HepG2 (cell line): Measurements from ENCODE around the gene MAP2K7. TPM values are rescaled to one million over a fixed set of nuclear protein-coding genes. Genes with fewer than 3 reads are reported as not detected.

Experiments
- ATAC-seq: fragments of 200-7000 bp; cut with Tn5 transposase; 3 replicates; pipeline ENCODE4 v1.9.1; 2020; ENCODE audit warnings: mild to moderate bottlenecking, moderate library complexity
- BruUV-seq: library from RNA; stranded (reverse); fragments of 400-500 nt; replicated peaks from 2 replicates; lab custom pipeline; 2021; lab: Mats Ljungman, UMichigan
- CTCF ChIA-PET: fragments of 300-600 bp; formaldehyde crosslinking; extraction: SDS; loops from one replicate; lab custom pipeline; 2021; ENCODE audit warnings: low total read pairs, inconsistent platforms, low intra/inter-chr PET ratio; lab: Yijun Ruan, JAX
- POLR2A ChIA-PET: fragments of 350-600 bp; sonication (Branson Sonifier 250); formaldehyde crosslinking; loops from one replicate; lab custom pipeline; 2020; ENCODE audit warnings: antibody characterized with exemption, inconsistent platforms; lab: Yijun Ruan, JAX
- DNase-seq: peaks from one replicate; pipeline ENCODE4 v3.0.0-alpha.2; 2015; ENCODE audit warnings: low spot score
- FAIRE-seq: peaks from 3 replicates; lab custom pipeline; 2011; peaks lifted over from hg19 to GRCh38; lab: Jason Lieb, UNC
- H2AFZ ChIP-seq: one replicate; pipeline ENCODE4 v1.6.1; 2011; ENCODE audit warnings: low read length, inconsistent platforms
- H3K27ac ChIP-seq: fragments of 300-600 bp; 3 replicates; pipeline ENCODE4 v1.8.0; 2011; ENCODE audit warnings: mixed run types, mild to moderate bottlenecking, mixed read lengths, low read length, inconsistent platforms; ENCODE audit not compliant: insufficient read depth; ENCODE audit errors: extremely low read length
- H3K27me3 ChIP-seq, 2 experiments: fragments of 200-600 bp in 1 of 2; 2 replicates in 1 of 2; 3 replicates in 1 of 2; pipeline versions ENCODE4 v1.6.0 to v1.8.0; 2011; ENCODE audit warnings: low read length in 2 of 2, mild to moderate bottlenecking in 2 of 2, moderate library complexity in 2 of 2, inconsistent platforms in 1 of 2; ENCODE audit not compliant: insufficient read depth in 2 of 2, control insufficient read depth in 1 of 2
- H3K36me3 ChIP-seq, 2 experiments: fragments of 200-600 bp in 1 of 2; replicated peaks in 1 of 2; 2 replicates in 1 of 2; 3 replicates in 1 of 2; pipeline versions ENCODE4 v1.5.1 to v1.8.0; 2011; ENCODE audit warnings: low read length in 2 of 2, inconsistent platforms in 1 of 2; ENCODE audit not compliant: insufficient read depth in 2 of 2, control insufficient read depth in 1 of 2
- H3K4me1 ChIP-seq: 2 replicates; pipeline ENCODE4 v1.5.1; 2012; ENCODE audit warnings: low read length, inconsistent platforms; ENCODE audit not compliant: insufficient read depth
- H3K4me2 ChIP-seq: 2 replicates; pipeline ENCODE4 v1.6.0; 2011; ENCODE audit warnings: low read depth, low read length, inconsistent platforms
- H3K4me3 ChIP-seq, 3 experiments: fragments of 200-600 bp in 1 of 3; sonication (generic), shearing (Covaris generic) in 1 of 3; replicated peaks in 1 of 3; 2 replicates each; pipeline ENCODE4 v1.5.1; 2011 to 2016; ENCODE audit warnings: low read length in 3 of 3, inconsistent platforms in 2 of 3, low read depth in 2 of 3, mild to moderate bottlenecking in 2 of 3, control low read depth in 1 of 3, mixed read lengths in 1 of 3; ENCODE audit not compliant: insufficient read depth in 1 of 3
- H3K79me2 ChIP-seq: one replicate; pipeline ENCODE4 v1.6.1; 2011; ENCODE audit warnings: low read length, inconsistent platforms; ENCODE audit not compliant: insufficient read depth
- H3K9ac ChIP-seq: 2 replicates; pipeline ENCODE4 v1.6.0; 2011; ENCODE audit warnings: mild to moderate bottlenecking, low read depth, low read length, inconsistent platforms; ENCODE audit not compliant: insufficient read depth
- H3K9me3 ChIP-seq: 2 replicates; pipeline ENCODE4 v1.5.1; 2012; ENCODE audit warnings: mild to moderate bottlenecking, low read length
- H4K20me1 ChIP-seq: 2 replicates; pipeline ENCODE4 v1.6.0; 2011; ENCODE audit warnings: inconsistent platforms, mild to moderate bottlenecking, low read length, moderate library complexity; ENCODE audit not compliant: insufficient read depth
- CBFB ChIP-seq: sonication (generic); formaldehyde crosslinking; IDR thresholded peaks from 2 replicates; pipeline ENCODE4 v1.4.0; 2020; ENCODE audit warnings: missing genetic modification reagents
- HNRNPUL1 ChIP-seq: fragments of 200-400 bp; formaldehyde crosslinking; IDR thresholded peaks from 2 replicates; pipeline ENCODE4 v1.6.1; 2017; ENCODE audit warnings: low read depth, mild to moderate bottlenecking, low read length, moderate library complexity
- ISX ChIP-seq: sonication (generic); formaldehyde crosslinking; conservative IDR thresholded peaks from 2 replicates; pipeline ENCODE4 v1.5.0; 2020; ENCODE audit warnings: missing genetic modification reagents
- MLLT10 ChIP-seq: sonication (generic); formaldehyde crosslinking; IDR thresholded peaks from 2 replicates; pipeline ENCODE4 v1.4.0; 2020; ENCODE audit warnings: missing genetic modification reagents
- NBN ChIP-seq: fragments of 450-650 bp; conservative IDR thresholded peaks from 2 replicates; pipeline ENCODE4 v1.6.1; 2017
- PLRG1 ChIP-seq: fragments of 450-650 bp; conservative IDR thresholded peaks from 2 replicates; pipeline ENCODE4 v1.6.1; 2016
- SIX4 ChIP-seq: sonication (generic); formaldehyde crosslinking; IDR thresholded peaks from 2 replicates; pipeline ENCODE4 v1.4.0; 2020; ENCODE audit warnings: missing genetic modification reagents
- SMARCC2 ChIP-seq: fragments of 450-650 bp; IDR thresholded peaks from 2 replicates; pipeline ENCODE4 v1.6.1; 2017; ENCODE audit warnings: antibody characterized with exemption, mild to moderate bottlenecking
- SMC3 ChIP-seq: IDR thresholded peaks from 2 replicates; pipeline ENCODE4 v1.6.1; 2011; ENCODE audit warnings: low read length, improper control_type of control experiment
- SRY ChIP-seq: sonication (generic); formaldehyde crosslinking; IDR thresholded peaks from 2 replicates; pipeline ENCODE4 v1.8.0; 2022; ENCODE audit warnings: mild to moderate bottlenecking, missing genetic modification reagents
- ZIK1 ChIP-seq: sonication (generic); formaldehyde crosslinking; IDR thresholded peaks from 2 replicates; pipeline ENCODE4 v1.5.0; 2020; ENCODE audit warnings: mild to moderate bottlenecking, low read depth, missing genetic modification reagents, borderline replicate concordance
- ZNF10 ChIP-seq: sonication (generic); formaldehyde crosslinking; IDR thresholded peaks from 2 replicates; pipeline ENCODE4 v1.4.0; 2020; ENCODE audit warnings: mild to moderate bottlenecking, low read depth, missing genetic modification reagents, borderline replicate concordance
- ZNF205 ChIP-seq: IDR thresholded peaks from 2 replicates; pipeline ENCODE4 v1.6.1; 2018; ENCODE audit warnings: missing biosample characterization, missing genetic modification reagents
- WGBS: methylation state at CpG from one replicate; pipeline ENCODE4 v1.1.6; 2017; ENCODE audit warnings: low lambda C conversion rate; 5-methylcytosine and 5-hydroxymethylcytosine counted together
- in situ Hi-C: cut with HindIII; loops from 2 replicates; pipeline ENCODE4 v1.10.0; 2017; ENCODE audit warnings: low pct_unique_long_range_greater_than_20kb; ENCODE audit not compliant: extremely low pct_ligation_motif_present
- intact Hi-C: fragments of 100-400 bp; cut with micrococcal nuclease; formaldehyde crosslinking; loops from one replicate; pipeline ENCODE4 v1.10.0; 2022; ENCODE audit not compliant: unreplicated experiment
- polyA plus RNA-seq, 8 experiments: library from polyadenylated mRNA; depleted of rRNA in 3 of 8; stranded (reverse) in 7 of 8; unstranded in 1 of 8; fragments of >200 nt; fragmentation: Illumina TruSeq in 4 of 8; extraction: Trizol in 4 of 8; gene quantifications; 2 replicates each; pipeline versions ENCODE4 v1.2.1 to v1.2.3, GENCODE V29; 2011 to 2016; ENCODE audit warnings: low read depth in 4 of 8, missing spikeins in 1 of 8, mixed read lengths in 1 of 8; ENCODE audit not compliant: insufficient read depth in 1 of 8
- total RNA-seq, 5 experiments: library from RNA; depleted of rRNA; stranded (reverse); fragments of >200 nt; fragmentation: Illumina TruSeq; extraction: Trizol; gene quantifications; 2 replicates each; pipeline ENCODE4 v1.2.3, GENCODE V29; 2016; ENCODE audit warnings: low read depth in 1 of 5
- TF ChIP-seq, protein P1 (sequence below): sonication (generic); formaldehyde crosslinking; IDR thresholded peaks from 2 replicates; pipeline ENCODE4 v1.9.0; 2022; ENCODE audit warnings: low read depth, missing genetic modification reagents
- TF ChIP-seq, protein P2 (sequence below): sonication (generic); formaldehyde crosslinking; IDR thresholded peaks from 2 replicates; pipeline ENCODE4 v1.4.0; 2020; ENCODE audit warnings: missing genetic modification reagents
- TF ChIP-seq, protein P3 (sequence below): IDR thresholded peaks from 2 replicates; pipeline ENCODE4 v1.6.1; 2018; ENCODE audit warnings: missing genetic modification reagents
- TF ChIP-seq, protein P4 (sequence below): IDR thresholded peaks from 2 replicates; pipeline ENCODE4 v1.6.1; 2016; ENCODE audit warnings: mild to moderate bottlenecking, missing biosample characterization, missing genetic modification reagents

Gene MAP2K7
- total and polyA plus RNA-seq, 2 of the 13 experiments (the other 11 are each of a cell fraction or from before 2014, with no cell fraction given): 9.0 to 10.8 TPM

DNA sequence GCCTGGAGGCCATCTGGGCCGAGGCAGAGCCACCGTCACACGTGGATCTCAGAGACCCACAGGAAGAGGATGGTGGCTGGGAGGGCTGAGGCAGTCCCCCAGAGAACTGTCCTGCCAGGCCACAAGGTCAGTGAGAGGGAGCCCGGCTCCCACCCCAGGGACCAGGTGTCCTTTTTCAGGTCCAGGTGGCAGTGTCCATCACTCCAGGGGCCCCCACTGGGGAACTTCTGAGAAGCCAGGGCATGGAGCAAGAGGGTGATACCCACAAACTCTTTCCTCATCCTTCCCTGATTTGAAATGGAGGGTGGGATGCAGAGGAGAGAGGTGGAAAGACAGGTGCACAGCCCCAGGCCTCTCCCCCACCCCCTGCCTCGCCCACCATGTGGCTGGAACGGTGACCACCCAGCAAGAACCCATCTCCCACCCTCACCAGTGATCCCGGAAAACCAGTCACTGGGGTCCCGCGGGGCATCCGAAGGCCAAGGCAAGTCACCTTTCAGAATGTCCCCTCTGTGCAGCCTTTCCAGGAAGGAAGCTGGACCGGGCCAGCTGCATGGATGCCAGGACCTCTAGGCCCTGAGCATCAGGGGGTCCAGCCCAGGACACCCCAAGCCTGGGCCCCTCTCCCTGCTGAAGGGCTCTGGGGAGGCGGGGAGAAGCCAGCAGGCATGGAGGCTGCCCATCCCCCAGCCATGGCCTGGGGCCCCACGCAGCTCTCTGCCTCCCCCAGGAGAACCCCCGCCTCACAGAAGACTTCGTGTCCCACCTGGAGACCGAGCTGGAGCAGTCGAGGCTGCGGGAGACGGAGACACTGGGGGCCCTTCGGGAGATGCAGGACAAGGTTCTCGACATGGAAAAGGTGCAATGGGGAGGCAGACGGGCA lies 43.6 kb upstream of the MAP2K7 start:
- Histone ChIP-seq H3K27me3 (no peaks in the 10 kb centered on the region; a peak in 1 of 5 replicates), H3K4me2 (no peak overlapping the region), H3K4me1 (peaks cover 10% of the 10 kb centered on the region), H3K4me3 (no peak overlapping the region), H2AFZ (no peak overlapping the region), H3K9me3 (no peaks in the 10 kb centered on the region), H3K36me3 (no peaks in the 10 kb centered on the region), H4K20me1 (no peaks in the 10 kb centered on the region), H3K79me2 (no peaks in the 10 kb centered on the region), H3K27ac (no peak overlapping the region), H3K9ac (no peak overlapping the region)
- FAIRE-seq (no peak), DNase-seq (no peak), ATAC-seq (no peak)
- POLR2A ChIA-PET: interaction anchor here (1.1 kb wide), 1 partner anchor 44 kb away, joined by 3 read pairs; the partner anchor contains the start of gene MAP2K7
- intact Hi-C loops (no loop called here), in situ Hi-C loops (no loop called here)
- 47% methylated on average over 14 of the region's 22 CpGs for WGBS
- CTCF ChIA-PET: no interaction called here
- no TSS peak for BruUV-seq
- no peak for TF ChIP-seq CBFB (CRISPR knock-in tag)
- TF ChIP-seq PLRG1: no peak
- no peak for TF ChIP-seq ZNF205 (CRISPR knock-in tag)
- TF ChIP-seq, protein P1, sequence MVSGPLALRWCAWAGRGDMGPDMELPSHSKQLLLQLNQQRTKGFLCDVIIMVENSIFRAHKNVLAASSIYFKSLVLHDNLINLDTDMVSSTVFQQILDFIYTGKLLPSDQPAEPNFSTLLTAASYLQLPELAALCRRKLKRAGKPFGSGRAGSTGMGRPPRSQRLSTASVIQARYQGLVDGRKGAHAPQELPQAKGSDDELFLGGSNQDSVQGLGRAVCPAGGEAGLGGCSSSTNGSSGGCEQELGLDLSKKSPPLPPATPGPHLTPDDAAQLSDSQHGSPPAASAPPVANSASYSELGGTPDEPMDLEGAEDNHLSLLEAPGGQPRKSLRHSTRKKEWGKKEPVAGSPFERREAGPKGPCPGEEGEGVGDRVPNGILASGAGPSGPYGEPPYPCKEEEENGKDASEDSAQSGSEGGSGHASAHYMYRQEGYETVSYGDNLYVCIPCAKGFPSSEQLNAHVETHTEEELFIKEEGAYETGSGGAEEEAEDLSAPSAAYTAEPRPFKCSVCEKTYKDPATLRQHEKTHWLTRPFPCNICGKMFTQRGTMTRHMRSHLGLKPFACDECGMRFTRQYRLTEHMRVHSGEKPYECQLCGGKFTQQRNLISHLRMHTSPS (CRISPR knock-in tag): no peak
- no peak for TF ChIP-seq MLLT10 (CRISPR knock-in tag)
- TF ChIP-seq, protein P2, sequence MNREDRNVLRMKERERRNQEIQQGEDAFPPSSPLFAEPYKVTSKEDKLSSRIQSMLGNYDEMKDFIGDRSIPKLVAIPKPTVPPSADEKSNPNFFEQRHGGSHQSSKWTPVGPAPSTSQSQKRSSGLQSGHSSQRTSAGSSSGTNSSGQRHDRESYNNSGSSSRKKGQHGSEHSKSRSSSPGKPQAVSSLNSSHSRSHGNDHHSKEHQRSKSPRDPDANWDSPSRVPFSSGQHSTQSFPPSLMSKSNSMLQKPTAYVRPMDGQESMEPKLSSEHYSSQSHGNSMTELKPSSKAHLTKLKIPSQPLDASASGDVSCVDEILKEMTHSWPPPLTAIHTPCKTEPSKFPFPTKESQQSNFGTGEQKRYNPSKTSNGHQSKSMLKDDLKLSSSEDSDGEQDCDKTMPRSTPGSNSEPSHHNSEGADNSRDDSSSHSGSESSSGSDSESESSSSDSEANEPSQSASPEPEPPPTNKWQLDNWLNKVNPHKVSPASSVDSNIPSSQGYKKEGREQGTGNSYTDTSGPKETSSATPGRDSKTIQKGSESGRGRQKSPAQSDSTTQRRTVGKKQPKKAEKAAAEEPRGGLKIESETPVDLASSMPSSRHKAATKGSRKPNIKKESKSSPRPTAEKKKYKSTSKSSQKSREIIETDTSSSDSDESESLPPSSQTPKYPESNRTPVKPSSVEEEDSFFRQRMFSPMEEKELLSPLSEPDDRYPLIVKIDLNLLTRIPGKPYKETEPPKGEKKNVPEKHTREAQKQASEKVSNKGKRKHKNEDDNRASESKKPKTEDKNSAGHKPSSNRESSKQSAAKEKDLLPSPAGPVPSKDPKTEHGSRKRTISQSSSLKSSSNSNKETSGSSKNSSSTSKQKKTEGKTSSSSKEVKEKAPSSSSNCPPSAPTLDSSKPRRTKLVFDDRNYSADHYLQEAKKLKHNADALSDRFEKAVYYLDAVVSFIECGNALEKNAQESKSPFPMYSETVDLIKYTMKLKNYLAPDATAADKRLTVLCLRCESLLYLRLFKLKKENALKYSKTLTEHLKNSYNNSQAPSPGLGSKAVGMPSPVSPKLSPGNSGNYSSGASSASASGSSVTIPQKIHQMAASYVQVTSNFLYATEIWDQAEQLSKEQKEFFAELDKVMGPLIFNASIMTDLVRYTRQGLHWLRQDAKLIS (CRISPR knock-in tag): no peak
- no peak for TF ChIP-seq SMC3
- no peak for TF ChIP-seq HNRNPUL1
- TF ChIP-seq ISX: no peak
- TF ChIP-seq SIX4: no peak
- no peak for TF ChIP-seq SRY (CRISPR knock-in tag)
- TF ChIP-seq, protein P3, sequence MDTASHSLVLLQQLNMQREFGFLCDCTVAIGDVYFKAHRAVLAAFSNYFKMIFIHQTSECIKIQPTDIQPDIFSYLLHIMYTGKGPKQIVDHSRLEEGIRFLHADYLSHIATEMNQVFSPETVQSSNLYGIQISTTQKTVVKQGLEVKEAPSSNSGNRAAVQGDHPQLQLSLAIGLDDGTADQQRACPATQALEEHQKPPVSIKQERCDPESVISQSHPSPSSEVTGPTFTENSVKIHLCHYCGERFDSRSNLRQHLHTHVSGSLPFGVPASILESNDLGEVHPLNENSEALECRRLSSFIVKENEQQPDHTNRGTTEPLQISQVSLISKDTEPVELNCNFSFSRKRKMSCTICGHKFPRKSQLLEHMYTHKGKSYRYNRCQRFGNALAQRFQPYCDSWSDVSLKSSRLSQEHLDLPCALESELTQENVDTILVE (CRISPR knock-in tag): no peak
- TF ChIP-seq NBN: no peak
- no peak for TF ChIP-seq SMARCC2
- no peak for TF ChIP-seq ZIK1 (CRISPR knock-in tag)
- TF ChIP-seq, protein P4, sequence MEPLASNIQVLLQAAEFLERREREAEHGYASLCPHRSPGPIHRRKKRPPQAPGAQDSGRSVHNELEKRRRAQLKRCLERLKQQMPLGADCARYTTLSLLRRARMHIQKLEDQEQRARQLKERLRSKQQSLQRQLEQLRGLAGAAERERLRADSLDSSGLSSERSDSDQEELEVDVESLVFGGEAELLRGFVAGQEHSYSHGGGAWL (CRISPR knock-in tag): no peak
- no peak for TF ChIP-seq ZNF10 (CRISPR knock-in tag)
